Measurements from ENCODE around the gene SYT3.

The SYT3 gene

DNA sequence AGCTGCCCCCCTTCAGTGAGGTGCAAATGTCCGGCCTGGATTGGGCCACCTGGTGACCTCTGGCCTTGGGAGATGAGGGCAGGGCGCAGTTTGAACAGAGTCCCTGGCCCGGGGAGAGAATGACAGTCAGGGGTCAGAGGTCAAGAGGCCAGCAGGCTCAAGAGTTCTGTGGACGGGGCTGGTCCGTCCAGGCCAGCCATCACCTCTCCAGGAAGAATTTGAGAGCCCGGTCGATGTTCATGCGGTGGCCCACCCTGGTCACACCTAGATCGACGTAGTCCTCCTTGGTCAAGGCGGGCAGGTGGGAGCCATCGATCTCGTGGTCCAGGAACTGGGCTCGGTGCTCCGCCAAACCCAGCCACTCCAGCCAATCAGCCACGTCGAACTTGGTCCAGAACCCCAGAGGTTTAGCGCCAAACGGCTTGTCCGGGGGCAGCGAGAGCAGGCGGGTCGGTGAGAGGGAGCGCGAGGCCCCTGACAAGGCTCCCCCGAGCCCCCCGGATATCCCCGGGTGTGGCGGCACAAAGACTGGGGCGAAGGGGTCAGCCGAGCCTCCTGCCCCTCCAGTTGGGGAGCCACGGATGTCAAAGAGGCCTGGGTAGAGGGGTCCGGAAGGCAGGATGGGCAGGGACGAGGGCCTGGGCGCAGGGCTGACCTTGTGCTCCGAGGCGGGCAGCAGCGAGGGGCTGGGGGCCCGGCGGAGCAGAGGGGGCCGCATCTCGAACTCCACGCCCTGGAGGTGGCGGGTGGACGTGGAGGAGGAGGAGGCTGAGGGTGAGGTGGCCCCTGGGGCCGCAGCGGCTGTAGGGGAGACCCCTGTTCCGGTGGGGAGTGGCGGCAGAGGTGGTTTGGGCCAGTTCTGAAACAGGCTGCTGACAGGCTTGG, 22.3 kb upstream of the SYT3 start:
- DNase-seq (ENCODE audit: extremely low read depth in 1 of 2, low read depth in 1 of 2) = no peak

DNA sequence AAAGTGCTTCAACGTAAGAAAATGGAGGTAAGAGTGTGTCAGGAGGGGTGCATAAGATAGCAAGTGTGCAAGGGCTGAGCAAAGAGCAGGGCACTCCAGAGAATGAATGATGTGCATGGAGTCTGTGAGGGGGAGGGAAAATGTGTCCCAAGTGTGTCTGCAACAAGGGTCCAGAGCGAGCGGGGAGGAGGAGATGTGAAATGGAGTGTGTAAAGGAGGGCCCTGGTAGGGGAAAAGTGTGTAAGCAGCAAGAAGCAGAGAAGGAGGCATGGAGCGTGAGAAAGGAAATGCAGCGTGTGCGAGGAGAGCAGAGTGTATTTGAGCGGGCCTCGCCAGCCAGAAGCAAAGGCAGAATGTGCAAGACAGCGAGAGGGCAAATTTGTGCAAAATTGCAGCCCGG, 21.3 kb upstream of the SYT3 start:
- no peak for DNase-seq (ENCODE audit: extremely low read depth in 1 of 2, low read depth in 1 of 2)

DNA sequence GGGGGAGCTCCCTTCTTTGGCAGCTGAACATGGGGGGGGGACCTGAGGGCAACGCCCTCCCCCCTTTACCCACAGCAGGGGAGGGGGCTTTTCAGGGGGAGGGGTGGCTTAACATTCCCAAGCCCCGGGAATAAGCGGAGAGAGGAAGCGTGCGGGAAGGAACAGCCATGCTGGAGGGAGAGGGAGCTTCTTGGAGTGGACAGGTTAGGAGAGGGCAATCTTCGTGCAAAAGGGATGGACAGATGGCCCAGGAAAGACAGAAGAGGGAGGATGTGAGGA, 20.3 kb upstream of the SYT3 start:
- no peak for DNase-seq (ENCODE audit: extremely low read depth in 1 of 2, low read depth in 1 of 2)

DNA sequence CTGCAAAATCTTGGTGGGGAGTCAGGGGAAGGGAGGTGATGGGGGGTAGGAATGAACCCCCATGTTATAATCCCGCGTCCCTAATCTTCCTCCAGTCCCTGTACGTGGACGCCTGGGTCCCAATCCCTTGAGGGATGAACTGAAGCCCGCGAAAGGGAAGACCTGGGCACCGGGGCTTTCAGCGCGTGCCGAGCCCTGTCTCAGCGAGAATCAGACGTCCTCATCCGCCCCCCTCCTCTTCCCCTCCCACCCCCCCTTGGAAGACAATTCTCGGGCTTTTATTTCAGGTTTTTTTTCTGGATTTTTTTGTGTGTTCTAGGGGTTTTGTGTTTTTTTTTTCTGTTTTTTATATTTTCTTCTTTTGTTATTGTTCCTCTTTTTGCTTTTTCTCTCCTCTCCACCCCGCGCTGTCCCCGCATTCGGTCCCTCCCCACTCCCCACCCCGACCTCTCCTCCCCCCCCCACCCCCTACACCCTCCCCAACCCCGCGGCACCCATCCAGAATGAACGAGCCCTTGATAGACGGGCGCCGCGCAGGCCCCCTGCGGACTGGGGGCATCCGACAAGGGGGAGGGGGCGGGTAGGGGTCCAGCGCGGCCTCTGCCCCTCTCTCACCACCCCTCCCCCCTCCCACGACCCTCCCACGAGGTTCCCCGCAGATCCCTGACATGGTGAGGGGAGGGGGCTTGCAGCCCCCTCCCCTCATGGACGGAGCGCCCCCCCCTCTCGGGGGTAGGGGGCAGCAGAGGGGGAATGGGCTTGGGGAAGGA, 19.8 kb upstream of the SYT3 start:
- no peak for DNase-seq (ENCODE audit: extremely low read depth in 1 of 2, low read depth in 1 of 2)

DNA sequence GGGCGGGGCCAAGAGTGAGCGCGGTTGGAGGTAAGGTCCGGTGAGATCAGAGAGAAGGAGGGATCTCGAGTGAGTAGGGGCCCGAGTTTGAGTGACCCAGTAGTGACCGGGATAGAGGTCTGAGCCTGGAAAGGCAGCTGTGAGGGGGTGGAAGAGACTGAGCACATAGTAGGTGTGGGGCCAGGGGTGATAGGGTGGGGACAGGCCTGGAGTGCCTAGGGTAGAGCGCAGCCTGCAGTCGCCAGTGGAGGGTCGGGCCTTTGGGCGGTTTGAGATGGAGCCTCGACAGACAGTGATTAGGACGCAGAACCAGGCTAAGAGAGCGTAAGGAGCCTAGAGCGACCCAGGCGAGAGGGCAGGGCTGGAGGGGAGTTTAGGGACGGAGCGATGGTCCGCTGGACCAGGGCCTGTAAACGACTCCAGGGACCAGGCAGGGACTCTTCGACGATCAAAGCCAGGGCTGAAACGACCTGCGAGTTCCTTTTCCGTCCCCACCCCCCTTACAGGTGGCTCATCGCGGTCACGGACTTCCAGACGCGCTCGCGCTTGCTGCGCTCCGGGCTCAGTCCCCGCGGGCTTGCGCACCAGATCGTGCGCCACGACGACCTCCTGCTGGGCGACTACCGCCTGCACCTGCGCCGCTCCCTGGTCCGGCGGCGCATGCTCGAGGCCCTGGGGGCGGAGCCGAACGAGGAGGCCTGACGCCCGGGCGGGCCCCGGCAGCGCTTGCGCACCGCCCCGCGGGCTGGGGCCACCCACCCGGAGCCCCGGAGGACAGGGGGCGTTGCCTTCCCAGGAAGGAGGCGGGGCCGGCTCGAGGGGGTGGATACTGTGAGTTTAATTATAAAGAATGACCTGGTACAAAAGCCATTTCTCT, 19.0 kb upstream of the SYT3 start:
- peak in 1 of 2 donors; percentile 33 for DNase-seq (ENCODE audit: extremely low read depth in 1 of 2, low read depth in 1 of 2)

DNA sequence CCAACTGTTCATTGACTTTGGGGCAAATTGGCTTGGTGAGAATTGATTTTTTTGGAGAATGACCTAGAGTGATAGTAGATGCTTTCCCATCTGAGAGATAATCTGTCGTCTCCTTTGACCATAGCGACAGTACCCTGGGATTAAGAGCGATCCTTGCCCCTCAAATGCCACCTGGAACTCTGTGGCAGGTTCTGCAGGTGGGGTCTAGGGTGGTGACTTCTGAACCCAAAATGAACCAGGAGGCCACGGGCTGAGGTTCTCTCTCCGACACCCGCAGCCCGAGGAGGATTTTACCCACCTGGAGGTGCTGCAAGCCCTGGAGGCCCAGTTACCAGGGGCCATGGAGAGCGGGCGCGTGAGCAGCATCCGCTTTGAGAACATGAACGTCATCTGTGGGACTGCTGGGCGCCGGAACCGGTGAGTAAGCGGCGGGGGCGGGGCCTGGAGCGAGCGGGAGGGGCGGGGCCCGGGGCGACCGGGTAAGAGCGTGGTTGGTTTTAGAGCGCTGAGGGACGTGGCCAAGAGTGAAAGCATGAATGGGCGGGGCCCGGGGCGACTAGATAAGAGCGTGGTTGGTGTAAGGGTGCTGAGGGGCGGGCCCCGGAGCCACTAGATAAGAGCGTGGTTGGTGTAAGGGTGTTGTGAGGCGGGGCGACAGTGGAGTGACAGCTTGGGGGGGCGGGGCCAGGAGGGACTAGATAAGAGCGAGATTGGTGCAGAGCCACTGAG, 18.2 kb upstream of the SYT3 start:
- peak; percentile 60 to 63 for DNase-seq (ENCODE audit: extremely low read depth in 1 of 2, low read depth in 1 of 2)

DNA sequence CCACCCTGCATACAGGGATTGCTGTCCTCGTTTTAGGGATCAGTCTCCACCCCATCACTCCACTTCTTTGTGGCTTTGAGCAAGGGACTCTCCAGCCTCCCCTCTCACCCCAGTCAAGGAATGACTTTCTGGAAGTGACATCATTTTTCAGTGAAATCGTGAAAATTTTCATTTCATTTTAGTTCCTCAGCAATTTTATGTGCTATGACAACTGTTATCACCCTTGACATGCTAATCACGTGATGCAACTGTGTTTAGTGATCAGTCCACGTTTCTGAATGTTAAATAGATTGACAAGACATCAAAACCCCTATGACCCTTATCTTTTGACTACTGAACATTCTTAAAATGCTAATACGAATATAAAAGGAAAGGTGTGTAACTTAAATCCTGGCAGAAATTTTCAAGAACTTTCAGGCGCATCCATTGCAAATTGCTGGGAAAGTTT, 17.6 kb upstream of the SYT3 start:
- no peak for DNase-seq (ENCODE audit: extremely low read depth in 1 of 2, low read depth in 1 of 2)

DNA sequence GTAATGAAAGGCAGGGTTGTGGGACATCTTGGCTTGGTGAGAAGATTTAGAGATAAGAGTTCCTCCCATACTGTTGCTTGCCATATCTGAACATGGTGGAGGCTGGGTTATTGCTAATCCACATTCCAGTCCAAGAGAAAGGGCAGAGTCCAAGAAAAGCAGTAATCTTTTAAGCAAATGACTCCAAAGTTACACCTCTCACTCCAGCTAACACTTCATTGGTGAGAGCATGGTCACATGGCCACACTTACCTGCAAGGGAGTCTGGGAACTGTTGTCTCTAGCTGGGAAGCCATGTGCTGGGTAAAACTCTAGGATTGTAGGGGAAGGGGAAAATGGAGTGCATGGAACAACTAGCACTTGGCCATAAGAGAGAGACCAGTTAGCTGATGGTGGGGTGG, 15.2 kb upstream of the SYT3 start:
- DNase-seq (ENCODE audit: extremely low read depth in 1 of 2, low read depth in 1 of 2) = no peak

DNA sequence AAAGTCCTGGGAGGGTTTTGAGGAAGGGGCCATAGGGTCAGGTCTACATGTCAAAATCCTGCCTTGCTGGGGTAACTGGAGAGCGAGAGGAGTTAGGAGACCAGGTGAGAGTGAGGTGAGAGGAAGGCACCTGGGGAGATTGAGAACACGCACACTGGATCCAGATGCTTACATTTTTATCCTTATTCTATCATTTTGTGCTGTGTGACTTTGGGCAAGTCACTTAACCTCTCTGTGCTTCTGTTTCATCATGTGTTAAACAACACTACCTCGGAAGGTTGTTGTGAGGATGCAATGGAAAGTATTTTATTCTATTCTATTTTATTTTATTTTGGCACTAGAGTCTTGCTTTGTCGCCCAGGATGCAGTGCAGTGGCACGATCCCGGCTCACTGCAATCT, 13.0 kb upstream of the SYT3 start:
- DNase-seq (ENCODE audit: extremely low read depth in 1 of 2, low read depth in 1 of 2) = no peak

DNA sequence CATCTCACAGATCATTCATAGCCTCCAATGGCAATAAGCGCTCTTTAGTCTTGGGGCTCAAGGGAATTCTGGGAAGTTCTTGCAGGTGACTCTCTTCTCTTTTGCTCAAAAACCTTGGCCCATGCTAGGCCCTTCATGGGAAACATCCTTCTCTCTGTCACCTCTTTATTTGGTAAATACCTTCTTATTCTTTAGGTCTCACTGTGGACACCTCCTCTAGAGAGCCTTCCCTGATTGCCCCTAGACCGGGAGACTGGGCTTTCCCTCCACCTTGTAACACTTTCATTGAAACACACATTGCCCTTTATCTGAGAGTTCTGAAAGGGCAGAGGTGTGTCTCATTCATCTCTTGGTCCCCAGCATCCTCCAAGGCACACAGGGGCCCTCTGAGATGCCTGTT, 11.5 kb upstream of the SYT3 start:
- no peak for DNase-seq (ENCODE audit: extremely low read depth in 1 of 2, low read depth in 1 of 2)

DNA sequence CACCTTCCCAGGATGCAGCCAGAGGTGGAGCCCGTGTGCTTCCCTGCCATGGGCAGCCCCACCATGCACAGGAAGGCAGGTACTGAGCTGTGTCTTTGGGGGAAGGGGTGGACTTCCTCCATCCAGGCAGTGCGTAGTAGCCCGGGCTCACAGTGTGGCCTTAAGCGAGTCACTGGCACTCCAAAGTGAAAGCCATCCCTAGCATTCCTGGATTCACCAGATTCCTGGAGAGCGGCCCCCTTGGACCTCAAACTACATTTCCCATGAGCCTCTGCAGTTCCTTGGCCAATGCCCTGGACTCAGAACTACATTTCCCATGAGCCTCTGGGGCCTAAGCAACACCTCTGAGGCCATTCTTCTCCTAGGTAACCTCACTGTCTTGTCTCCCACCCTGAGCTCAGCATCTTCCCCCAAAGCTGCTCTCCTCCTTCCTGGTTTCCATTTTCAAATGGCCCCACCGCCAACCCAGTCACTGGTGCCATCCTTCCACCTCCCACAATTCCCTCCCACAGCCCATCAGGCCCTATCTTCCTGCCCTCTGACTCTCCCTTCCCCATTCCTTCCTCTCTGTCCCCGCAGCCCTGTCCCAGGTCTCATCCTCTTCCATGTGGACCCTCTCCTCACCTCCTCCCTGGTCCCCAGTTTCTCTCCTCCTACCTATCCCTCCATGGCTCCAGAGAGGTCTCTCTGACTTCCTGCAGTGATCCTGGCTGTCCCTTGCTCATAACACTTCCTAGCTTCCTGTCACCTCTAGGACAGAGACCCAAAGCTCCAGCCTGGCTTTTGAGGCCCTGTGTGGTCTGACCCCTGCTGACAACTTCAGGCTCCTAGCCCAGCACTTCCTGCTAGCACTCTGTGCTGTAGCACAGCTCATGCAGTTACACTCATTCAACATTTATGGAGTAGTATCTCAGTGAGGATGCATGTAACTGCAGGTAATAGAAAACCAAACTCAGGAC, 10.0 kb upstream of the SYT3 start, which contains the start of gene C19orf81:
Gene C19orf81 (plus strand): TSS at position 13 of the 959 bp plus-strand sequence. CDS start 0 bp downstream, at position 13.
- no peak for DNase-seq (ENCODE audit: extremely low read depth in 1 of 2, low read depth in 1 of 2)

DNA sequence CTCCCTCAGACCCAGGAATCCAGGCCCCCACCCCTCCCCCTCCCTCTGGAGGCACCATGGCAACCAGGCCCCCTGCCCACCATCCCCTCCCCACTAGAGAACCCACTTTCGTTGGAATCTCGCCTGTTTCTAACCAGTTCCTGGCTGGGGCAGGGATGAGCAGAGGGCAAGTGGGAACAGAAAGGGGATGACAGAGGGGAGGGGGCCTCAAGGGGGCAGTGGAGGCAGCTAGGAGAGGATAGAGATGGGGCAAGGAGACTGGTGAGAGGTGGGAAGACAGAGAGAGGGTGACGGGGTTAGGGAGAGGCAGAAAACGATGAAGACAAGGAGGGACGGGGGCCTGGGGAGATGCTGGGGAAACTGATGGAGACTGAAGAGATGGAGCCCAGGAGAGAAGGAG, 9.0 kb upstream of the SYT3 start:
- no peak for DNase-seq (ENCODE audit: extremely low read depth in 1 of 2, low read depth in 1 of 2)

DNA sequence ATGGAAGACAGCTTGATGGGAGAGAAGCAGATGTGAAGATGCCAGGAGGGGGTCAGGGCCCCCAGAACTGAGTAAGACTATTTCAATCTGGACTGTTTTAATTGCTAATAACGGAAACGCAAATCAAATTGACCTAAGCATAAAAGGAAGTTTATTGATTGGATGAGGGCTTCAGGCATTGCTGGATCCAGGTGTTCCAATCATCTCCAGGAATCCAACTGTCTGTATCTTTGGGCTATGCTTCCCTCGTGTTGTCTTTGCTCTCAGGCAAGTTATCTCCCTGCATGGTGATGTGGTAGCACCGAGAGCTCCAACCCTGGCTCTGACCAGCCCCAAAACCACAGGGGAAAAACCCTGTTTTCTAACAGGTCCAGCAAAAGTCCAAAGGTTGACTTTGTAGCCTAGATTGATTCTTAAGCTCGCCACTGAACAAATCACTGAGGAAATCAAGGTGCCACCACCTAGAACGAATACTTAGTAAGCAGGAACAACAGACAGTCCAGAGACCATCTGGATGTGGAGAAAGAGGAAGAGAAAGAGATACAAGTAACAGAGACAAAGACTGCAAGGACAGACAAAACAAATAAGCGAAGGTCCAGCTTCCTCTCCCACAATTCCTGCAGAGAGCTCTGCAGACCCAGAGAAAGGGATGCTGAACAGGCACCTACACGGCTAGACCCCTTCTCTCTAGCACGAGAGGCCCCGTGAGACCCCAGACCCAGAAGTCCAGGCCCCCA, 8.4 kb upstream of the SYT3 start:
- DNase-seq (ENCODE audit: extremely low read depth in 1 of 2, low read depth in 1 of 2) = no peak

DNA sequence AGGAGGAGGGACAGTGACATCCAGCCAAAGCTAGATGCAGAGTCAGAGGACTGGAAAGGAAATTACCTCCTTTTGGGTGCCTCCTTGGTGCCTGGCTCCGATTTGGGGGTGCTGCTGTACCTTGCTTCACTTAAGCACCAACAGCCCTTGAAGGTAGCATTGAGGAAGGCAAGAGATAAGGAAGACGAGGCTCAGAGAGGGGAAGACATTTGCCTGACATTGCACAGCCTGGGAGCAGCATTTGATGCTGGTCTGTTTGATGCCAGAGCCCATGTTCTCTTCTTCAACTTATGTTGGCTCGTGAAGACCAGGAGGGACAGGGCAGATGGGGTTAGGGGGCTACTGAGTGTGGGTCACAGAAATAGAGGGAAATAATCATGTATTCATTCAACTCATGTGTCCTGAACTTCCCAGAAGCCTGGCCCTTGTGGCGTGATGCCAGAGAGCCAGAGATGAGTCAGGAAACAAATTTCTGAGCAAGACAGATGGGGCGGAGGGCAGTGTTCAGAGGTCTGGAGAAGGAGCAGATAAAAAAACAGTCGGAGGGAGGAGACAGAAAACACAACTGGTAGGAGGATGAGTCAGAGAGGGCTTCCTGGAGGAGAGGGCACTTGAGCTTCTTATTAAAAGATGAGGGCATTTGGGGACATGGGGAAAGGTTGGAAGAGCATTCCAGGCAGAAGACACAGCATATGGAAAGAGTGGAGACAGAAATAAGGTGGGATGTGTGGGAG, 6.6 kb upstream of the SYT3 start:
- DNase-seq (ENCODE audit: extremely low read depth in 1 of 2, low read depth in 1 of 2) = no peak

DNA sequence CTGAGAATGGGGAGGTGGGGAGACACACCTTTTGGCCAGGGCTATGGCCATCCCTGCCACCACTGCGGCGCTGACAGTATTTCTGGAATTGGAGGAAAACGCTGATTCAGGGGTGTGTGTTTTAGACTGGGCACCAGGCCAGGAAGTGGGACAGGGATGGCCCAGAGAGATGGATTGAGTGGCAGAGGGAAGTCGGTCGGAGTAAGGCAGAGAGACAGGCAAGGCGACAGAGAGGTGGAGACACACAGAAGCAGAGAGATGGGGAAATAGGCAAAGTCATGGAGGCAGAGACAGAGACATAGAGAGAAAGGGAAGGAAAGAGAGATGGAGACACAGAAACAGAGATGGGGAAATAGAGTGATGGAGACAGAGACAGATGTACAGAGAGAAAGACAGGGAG, 5.4 kb upstream of the SYT3 start:
- DNase-seq (ENCODE audit: extremely low read depth in 1 of 2, low read depth in 1 of 2) = no peak

DNA sequence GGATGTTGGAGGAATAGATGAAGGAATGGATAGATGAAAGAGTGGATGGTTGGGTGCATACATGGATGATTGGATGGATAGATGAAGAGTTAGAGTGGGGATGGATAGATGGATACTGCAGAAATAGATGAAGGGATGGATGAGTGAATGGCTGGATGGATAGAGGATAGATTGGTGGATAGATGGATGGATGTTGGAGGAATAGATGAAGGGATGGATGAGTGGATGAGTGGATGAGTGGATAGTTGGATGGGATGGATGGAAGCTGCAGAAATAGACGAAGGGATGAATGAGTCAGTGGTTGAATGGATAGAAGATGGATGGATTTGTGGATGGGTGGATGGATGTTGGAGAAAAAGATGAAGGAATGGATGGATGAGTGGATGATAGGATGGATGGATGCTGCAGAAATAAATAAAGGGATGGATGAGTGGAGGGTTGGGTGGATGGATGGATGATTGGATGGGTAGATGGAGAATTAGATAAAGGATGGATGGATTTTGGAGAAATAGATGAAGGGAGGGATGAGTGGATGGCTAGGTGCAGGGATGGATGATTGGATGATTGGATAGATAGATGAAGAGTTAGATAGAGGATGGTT, 4.7 kb upstream of the SYT3 start:
- no peak for DNase-seq (ENCODE audit: extremely low read depth in 1 of 2, low read depth in 1 of 2)

DNA sequence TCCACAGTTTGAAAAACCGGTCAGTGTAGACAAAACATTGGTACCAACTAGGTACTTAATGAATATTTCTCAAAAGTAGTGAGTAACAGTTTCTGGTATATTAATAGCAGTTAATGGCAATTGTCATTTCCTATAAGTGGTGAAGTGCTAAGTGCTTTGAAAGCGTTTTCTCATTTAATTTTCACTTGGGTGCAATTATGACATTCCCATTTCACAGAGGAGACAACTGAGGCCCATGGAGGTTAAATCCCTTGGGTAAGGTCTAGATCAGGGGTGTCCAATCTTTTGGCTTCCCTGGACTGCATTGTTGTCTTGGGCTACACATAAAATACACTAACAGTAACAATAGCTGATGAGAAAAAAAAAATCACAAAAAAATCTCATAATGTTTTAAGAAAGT, 687 bp upstream of the SYT3 start:
- no peak for DNase-seq (ENCODE audit: extremely low read depth in 1 of 2, low read depth in 1 of 2)

DNA sequence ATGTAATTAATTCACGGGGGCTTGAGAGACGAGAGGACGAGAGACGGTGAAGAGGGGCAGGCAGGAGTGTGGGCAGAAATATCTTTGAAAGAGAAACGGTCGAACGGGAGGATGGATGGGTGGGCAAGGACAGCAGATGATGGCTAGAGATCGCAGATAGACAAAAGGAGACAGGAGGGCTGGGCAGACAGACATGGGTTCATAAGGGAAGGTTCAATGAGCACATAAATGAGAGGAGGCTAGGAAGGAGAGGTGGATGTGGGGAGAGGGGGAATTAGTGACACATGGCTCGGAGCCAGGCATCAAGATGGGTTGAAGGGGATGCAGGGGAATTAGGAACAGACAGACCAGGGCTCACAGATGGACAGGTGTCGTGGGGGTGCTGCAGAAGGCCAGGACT, 1.1 kb downstream of the SYT3 start:
- DNase-seq (ENCODE audit: extremely low read depth in 1 of 2, low read depth in 1 of 2) = no peak

Data from activated CD8-positive, alpha-beta memory T cell treated with anti-CD3 and anti-CD28 coated beads for 1 hour (primary cell).